Measurements from ENCODE around the gene CFLAR.
"Not testable (repeated sequence)": the region's sequence is repeated elsewhere in the genome, so short reads cannot be mapped to it uniquely, and the experiment has no call there.

The CFLAR gene

DNA sequence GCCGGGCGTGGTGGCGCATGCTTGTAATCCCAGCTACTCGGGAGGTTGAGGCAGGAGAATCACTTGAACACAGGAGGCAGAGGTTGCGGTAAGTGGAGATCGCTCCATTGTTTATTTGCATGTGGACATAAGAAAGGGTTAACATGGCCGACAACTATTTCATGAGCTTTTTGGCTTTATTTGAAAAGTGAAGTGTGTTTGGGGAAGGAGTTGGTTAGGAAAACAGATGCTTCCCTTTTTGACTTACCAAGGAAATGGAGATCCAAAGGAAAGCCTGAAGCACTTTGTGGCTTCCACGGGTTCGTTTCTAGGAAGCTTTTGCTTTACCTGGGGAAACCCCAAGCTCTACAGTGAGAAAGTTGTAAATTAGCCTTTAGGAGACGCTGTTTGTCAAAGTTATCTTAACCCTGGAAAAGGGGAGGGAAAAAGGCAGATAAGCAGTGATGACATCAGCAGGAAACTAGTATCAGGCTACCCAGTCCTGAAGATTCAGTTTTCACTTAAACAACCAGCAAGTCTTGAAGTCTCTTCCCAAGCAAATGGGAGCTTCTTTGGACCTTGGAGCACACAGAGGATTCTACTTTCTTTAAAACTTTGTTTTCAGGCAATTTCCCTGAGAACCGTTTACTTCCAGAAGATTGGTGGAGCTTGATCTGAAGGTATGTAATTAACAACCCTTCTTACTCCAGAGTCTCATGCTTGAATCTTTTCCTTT lies 66.8 kb downstream of the CFLAR start, which contains the start of gene CASP10:
TSS of gene CASP10 (plus strand) at position 492 of the 715 bp plus-strand sequence. CDS start 2,637 bp downstream, outside the sequence.
- DNase-seq (ENCODE audit: low read depth): peak; percentile 91
- H3K4me3 ChIP-seq (ENCODE audit: low read length): peak within 1 kb of the TSS; percentile 70
- TF ChIP-seq, protein P1, sequence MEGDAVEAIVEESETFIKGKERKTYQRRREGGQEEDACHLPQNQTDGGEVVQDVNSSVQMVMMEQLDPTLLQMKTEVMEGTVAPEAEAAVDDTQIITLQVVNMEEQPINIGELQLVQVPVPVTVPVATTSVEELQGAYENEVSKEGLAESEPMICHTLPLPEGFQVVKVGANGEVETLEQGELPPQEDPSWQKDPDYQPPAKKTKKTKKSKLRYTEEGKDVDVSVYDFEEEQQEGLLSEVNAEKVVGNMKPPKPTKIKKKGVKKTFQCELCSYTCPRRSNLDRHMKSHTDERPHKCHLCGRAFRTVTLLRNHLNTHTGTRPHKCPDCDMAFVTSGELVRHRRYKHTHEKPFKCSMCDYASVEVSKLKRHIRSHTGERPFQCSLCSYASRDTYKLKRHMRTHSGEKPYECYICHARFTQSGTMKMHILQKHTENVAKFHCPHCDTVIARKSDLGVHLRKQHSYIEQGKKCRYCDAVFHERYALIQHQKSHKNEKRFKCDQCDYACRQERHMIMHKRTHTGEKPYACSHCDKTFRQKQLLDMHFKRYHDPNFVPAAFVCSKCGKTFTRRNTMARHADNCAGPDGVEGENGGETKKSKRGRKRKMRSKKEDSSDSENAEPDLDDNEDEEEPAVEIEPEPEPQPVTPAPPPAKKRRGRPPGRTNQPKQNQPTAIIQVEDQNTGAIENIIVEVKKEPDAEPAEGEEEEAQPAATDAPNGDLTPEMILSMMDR (IDR thresholded peaks at IDR 0.05; ENCODE audit: insufficient read depth, low read depth, low read length, missing control alignments): peak; percentile 66

DNA sequence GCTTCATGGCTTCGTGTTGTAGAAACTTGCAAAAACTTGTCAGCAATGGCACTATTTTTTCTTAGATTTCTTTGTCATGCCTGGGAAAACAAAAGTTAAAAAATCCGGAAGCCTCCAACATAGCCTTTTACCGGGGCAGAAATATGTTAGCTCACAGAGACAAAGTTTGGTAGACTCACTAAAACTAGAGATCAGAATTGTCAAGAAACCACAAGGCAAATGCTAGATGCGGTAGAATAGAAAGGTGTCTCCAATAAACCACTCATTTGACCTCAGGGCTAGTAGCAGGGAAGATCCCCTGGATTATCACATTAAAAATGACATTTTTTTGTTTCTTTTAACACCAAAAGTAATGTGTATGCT lies 67.4 kb downstream of the CFLAR start:
- TF ChIP-seq, protein P1 (IDR thresholded peaks at IDR 0.05; ENCODE audit: insufficient read depth, low read depth, low read length, missing control alignments): no peak
- no peak for DNase-seq (ENCODE audit: low read depth)
- peak overlapping the region; percentile 70 for H3K4me3 ChIP-seq (ENCODE audit: low read length)

DNA sequence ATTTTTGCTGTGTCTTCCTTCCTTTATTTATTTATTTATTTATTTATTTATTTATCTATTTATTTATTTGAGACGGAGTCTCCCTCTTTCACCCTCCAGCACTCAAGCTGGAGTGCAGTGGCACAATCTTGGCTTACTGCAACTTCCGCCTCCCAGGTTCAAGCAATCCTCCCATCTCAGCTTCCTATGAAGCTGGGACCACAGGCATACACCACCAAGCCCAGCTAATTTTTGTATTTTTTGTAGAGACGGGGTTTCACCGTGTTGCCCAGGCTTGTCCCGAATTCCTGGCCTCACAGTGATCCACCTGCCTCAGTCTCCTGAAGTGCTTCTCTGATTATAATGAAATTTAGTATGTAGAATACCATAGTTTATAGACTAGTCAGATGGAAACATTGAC lies 67.9 kb downstream of the CFLAR start:
- H3K4me3 ChIP-seq (ENCODE audit: low read length): peak overlapping the region; percentile 70
- DNase-seq (ENCODE audit: low read depth): not testable (repeated sequence)

DNA sequence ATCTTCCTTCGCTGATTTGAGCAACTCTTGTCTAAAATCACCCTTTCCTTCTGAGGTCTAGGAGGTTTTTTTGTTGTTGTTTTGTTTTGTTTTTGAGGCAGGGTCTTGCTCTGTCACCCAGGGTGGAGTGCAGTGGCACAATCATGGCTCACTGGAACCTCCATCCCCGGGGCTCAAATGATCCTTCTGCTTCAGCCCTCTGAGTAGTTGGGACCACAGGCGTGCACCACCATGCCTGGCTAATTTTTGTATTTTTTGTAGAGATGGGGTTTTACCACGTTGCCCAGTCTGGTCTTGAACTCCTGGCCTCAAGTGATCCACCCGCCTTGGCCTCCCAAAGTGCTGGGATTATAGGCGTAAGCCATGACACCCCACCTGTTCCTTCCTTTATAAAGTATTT lies 68.3 kb downstream of the CFLAR start:
- not testable (repeated sequence) for DNase-seq (ENCODE audit: low read depth)
- peak overlapping the region; percentile 70 for H3K4me3 ChIP-seq (ENCODE audit: low read length)

DNA sequence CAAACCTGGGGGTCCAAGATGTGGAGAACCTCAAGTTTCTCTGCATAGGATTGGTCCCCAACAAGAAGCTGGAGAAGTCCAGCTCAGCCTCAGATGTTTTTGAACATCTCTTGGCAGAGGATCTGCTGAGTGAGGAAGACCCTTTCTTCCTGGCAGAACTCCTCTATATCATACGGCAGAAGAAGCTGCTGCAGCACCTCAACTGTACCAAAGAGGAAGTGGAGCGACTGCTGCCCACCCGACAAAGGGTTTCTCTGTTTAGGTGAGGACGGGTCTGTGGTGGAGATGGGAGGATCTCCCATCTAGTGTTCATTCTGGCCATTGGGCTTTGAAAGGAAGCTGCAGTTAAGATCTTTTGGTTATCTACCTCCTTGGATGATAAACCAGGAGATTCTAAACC lies 69.9 kb downstream of the CFLAR start:
- TF ChIP-seq, protein P1 (IDR thresholded peaks at IDR 0.05; ENCODE audit: insufficient read depth, low read depth, low read length, missing control alignments): no peak
- DNase-seq (ENCODE audit: low read depth): no peak
- no peak overlapping the region for H3K4me3 ChIP-seq (ENCODE audit: low read length)

DNA sequence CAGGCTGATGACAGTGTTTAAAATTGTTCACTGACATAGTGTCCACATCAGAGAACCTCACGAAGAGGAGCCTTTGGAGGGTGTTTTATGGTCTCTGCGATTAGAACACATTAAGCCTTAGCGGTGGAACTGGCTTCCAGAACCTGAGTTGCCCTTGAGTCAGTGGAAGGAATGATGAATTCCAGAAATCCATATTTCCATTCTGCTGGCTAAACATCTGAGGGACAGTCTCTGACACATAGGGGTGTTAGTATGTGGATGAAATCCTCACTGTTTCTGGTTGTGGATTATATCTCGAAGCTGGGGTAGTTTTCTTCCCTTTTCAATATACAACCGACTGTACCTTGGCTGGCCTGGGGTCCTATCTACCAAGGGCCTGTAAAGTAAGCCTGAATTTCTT lies 71.0 kb downstream of the CFLAR start:
- no peak for DNase-seq (ENCODE audit: low read depth)
- TF ChIP-seq, protein P1 (IDR thresholded peaks at IDR 0.05; ENCODE audit: insufficient read depth, low read depth, low read length, missing control alignments): no peak
- H3K4me3 ChIP-seq (ENCODE audit: low read length): no peak overlapping the region

DNA sequence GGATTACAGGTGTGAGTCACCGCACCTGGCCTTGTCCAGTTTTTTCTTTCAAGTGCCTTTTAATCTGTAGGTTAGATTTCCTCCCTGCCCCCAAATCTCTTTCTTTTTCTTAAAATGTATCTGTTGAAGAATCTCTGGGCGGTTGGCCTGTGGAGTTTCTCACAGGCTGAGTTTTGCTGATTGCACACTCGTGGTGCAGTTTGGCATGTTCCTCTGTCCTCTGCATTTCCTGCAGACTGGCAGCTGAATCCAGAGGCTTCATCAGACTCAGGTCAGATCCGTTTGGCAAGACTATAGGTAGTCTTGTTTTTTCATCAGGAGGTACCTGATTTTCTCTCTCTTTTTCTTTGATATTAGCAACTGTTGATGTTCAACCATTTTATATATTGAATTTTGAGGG lies 72.5 kb downstream of the CFLAR start:
- TF ChIP-seq, protein P1 (IDR thresholded peaks at IDR 0.05; ENCODE audit: insufficient read depth, low read depth, low read length, missing control alignments): no peak
- no peak overlapping the region for H3K4me3 ChIP-seq (ENCODE audit: low read length)
- DNase-seq (ENCODE audit: low read depth): no peak

DNA sequence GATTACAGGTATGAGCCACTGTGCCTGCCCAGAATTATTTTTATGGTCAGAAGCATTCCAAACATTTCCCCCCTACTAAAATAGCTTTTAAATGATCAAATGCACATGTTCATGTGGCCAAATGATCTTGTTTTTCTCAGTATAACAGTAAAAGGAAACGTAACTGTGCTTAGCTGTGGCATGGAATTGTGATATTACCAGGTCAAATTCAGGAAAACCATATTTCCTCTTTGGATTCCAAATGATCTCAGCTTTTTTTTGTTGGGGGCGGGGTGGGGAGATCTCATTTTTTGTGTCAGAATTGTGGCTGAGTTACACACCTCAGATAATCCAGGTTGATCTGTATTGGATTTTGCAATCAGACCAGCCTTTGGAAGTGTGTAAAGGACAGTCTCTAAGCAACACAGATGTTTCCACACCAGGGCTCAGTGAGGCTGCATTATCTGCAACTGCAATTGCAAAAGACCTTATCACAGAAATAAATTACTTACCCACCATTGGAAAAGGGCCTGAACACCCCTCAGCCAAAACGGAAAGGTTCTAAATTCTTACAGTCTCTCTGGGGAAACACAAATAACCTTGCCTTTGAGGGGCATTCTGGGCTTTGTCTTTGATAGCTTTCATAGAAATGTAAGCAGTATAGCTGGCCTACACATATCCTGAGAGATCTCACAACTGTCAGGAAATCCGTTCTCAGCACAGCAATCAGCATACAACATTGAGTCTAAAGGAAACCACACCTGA lies 75.3 kb downstream of the CFLAR start:
- H3K4me3 ChIP-seq (ENCODE audit: low read length): no peak overlapping the region
- TF ChIP-seq, protein P1 (IDR thresholded peaks at IDR 0.05; ENCODE audit: insufficient read depth, low read depth, low read length, missing control alignments): no peak
- DNase-seq (ENCODE audit: low read depth): no peak

All from epithelial cell of esophagus (primary cell).